Activated CD8-positive, alpha-beta T cell treated with anti-CD3 and anti-CD28 coated beads for 36 hours (primary cell): ENCODE results near the gene CHD9NB. TPM values are rescaled to one million over a fixed set of nuclear protein-coding genes. Genes with fewer than 3 reads are reported as not detected.
"Not testable (repeated sequence)": the region's sequence is repeated elsewhere in the genome, so short reads cannot be mapped to it uniquely, and the experiment has no call there.

Experiments
- ATAC-seq: fragments of 200-7000 bp; cut with Tn5 transposase; one replicate; pipeline ENCODE4 v1.10.0; 2021; ENCODE audit warnings: mild to moderate bottlenecking, moderate library complexity
- CTCF ChIA-PET: fragments of 350-600 bp; sonication (Branson Sonifier 250); formaldehyde crosslinking; loops from one replicate; lab custom pipeline; 2021; ENCODE audit warnings: antibody characterized with exemption; lab: Charles Lee
- POLR2A ChIA-PET: fragments of 350-600 bp; sonication (Branson Sonifier 250); formaldehyde crosslinking; loops from one replicate; lab custom pipeline; 2021; ENCODE audit warnings: antibody characterized with exemption; lab: Charles Lee
- DNase-seq: peaks from one replicate; pipeline ENCODE4 v3.0.0-alpha.2; 2020
- H3K27ac Mint-ChIP-seq: one replicate; pipeline ENCODE4 v1.8.0; 2021; ENCODE audit warnings: mild to moderate bottlenecking, mixed read lengths
- H3K27me3 Mint-ChIP-seq: one replicate; pipeline ENCODE4 v1.8.0; 2021; ENCODE audit warnings: mixed read lengths
- H3K36me3 Mint-ChIP-seq: one replicate; pipeline ENCODE4 v1.8.0; 2021; ENCODE audit warnings: low read depth, mixed read lengths
- H3K4me1 Mint-ChIP-seq: one replicate; pipeline ENCODE4 v1.8.0; 2021; ENCODE audit warnings: low read depth, mixed read lengths
- H3K4me3 Mint-ChIP-seq: one replicate; pipeline ENCODE4 v1.8.0; 2021; ENCODE audit warnings: mild to moderate bottlenecking, moderate library complexity, mixed read lengths
- H3K9me3 Mint-ChIP-seq: one replicate; pipeline ENCODE4 v1.8.0; 2021; ENCODE audit warnings: mixed read lengths
- CTCF ChIP-seq: fragments of 200-600 bp; IDR thresholded peaks from one replicate; pipeline ENCODE4 v1.8.0; 2022; ENCODE audit warnings: antibody characterized with exemption, mild to moderate bottlenecking
- intact Hi-C: fragments of 100-400 bp; cut with micrococcal nuclease; formaldehyde crosslinking; loops from one replicate; pipeline ENCODE4 v1.10.0; 2022
- total RNA-seq, 2 experiments: library from RNA; stranded (reverse); gene quantifications; one replicate each; pipeline ENCODE4 v1.2.3, GENCODE V29; 2021

The CHD9NB gene
- total RNA-seq, 2 experiments from 2014 or later, result 0.16 TPM; not detected in 1

DNA sequence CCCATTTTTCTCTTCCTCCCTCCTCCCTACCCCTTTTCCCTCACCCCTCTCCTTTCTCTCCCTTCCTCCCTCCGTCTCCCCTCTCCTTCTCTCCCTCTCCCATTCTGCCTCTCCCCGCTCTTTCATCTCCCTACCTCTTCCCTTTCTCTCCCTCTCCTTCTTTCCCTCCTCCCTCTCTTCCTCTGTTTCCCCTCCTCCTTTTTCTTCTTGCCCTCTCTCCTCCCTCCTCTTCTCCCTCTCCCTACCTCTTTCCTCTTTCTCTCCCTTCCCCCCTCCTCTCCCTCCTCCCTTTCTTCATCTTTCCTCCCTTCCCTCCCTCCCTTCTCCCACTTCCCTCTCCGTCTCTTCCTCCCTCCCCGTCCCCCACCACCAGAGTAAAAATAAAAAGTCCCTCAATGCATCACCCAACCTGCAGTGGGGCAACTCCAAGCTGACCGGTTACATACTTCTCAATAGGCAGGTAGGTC is 10.4 kb downstream of the CHD9NB start:
- no peaks in the 10 kb centered on the region for H3K4me1 Mint-ChIP-seq
- intact Hi-C loops, result no loop called here
- no peaks in the 10 kb centered on the region for H3K36me3 Mint-ChIP-seq
- no peak for TF ChIP-seq CTCF
- H3K27ac Mint-ChIP-seq, result no peak overlapping the region
- no peak for ATAC-seq
- no peak for DNase-seq
- POLR2A ChIA-PET, result no interaction called here
- H3K27me3 Mint-ChIP-seq, result peaks cover 3% of the 10 kb centered on the region
- no peaks in the 10 kb centered on the region for H3K9me3 Mint-ChIP-seq
- CTCF ChIA-PET, result no interaction called here
- H3K4me3 Mint-ChIP-seq, result no peak overlapping the region

DNA sequence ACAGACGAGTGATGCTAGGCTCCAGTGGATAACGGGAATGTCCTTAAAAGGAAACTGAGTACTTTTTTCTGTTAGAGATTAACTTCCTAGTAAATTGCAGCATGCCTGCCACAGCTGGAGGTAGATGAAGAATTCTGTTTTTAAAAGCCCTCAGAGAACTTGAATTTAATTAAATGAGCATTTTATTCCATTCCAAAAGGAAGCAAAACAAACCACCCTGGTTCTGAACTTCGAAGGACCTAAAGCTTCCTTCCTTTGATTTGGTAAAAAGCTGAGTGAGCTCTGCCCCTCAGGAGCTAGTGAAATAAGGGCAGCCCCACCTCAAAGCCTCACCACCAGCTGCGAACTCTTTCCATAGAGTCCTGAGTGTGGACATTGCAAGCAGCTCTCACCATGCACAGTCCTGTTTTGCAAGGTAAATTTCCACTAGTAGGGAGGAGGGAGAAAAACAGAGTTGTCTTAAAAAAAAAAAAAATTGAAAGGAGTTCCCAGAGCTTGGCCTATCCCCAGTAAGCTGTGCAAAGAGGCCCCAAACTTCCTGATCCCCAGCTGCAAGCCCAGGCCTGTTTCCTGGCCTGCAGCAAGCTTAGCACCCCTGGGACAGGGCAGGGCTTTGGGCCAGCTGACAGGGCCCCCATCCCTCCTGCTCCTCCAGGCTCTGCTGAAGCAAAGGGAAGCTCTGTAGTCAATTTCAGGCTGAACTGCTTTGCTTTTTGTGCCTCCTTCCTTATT is 11.2 kb downstream of the CHD9NB start:
- Mint-ChIP-seq H3K4me3 (no peak overlapping the region), H3K4me1 (no peaks in the 10 kb centered on the region), H3K9me3 (no peaks in the 10 kb centered on the region), H3K36me3 (no peaks in the 10 kb centered on the region), H3K27me3 (peaks cover 6% of the 10 kb centered on the region), H3K27ac (no peak overlapping the region)
- POLR2A ChIA-PET, result no interaction called here
- no peak for DNase-seq
- TF ChIP-seq CTCF, result no peak
- ATAC-seq, result no peak
- intact Hi-C loops, result no loop called here
- CTCF ChIA-PET, result no interaction called here

- ATAC-seq, result no peak
These were observed 11.9 kb downstream of the CHD9NB start for GRCh38 chr16:53040788-53041187.

DNA sequence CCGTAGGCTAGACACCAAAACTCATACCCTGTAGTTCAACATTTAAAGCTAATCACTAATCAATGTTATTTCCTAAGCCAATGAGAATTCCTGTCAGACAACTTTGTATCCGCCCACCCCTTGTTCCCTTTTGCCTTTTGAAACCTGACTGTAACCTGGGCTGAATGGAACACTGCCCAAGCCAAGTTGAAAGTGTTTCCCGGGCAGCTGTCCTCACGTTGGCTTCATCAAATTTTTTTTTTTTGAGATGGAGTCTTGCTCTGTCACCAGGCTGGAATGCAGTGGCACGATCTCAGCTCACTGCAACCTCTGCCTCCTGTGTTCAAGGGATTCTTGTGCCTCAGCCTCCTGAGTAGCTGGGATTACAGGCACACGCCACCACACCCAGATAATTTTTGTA is 16.0 kb downstream of the CHD9NB start:
- ATAC-seq, DNase-seq, H3K4me3 Mint-ChIP-seq, H3K36me3 Mint-ChIP-seq, intact Hi-C loops, H3K4me1 Mint-ChIP-seq, H3K27ac Mint-ChIP-seq, H3K9me3 Mint-ChIP-seq, POLR2A ChIA-PET: not testable (repeated sequence)
- peaks cover 19% of the 10 kb centered on the region for H3K27me3 Mint-ChIP-seq
- CTCF ChIA-PET, result interaction anchor here (0.6 to 1.5 kb wide), 3 partner anchors 18 to 845 kb away, joined by 3 read pairs; partner anchors contain the start of gene CHD9

More at GRCh38 chr16:53040788-53041187, 11.9 kb downstream of the CHD9NB start:
- ChIA-PET POLR2A (no interaction called here), CTCF (no interaction called here)
- Mint-ChIP-seq H3K27ac (no peak overlapping the region), H3K27me3 (peaks cover 9% of the 10 kb centered on the region), H3K36me3 (no peaks in the 10 kb centered on the region), H3K9me3 (no peaks in the 10 kb centered on the region), H3K4me3 (no peak overlapping the region), H3K4me1 (no peaks in the 10 kb centered on the region)
- TF ChIP-seq CTCF, result no peak
- intact Hi-C loops, result no loop called here
- no peak for DNase-seq

DNA sequence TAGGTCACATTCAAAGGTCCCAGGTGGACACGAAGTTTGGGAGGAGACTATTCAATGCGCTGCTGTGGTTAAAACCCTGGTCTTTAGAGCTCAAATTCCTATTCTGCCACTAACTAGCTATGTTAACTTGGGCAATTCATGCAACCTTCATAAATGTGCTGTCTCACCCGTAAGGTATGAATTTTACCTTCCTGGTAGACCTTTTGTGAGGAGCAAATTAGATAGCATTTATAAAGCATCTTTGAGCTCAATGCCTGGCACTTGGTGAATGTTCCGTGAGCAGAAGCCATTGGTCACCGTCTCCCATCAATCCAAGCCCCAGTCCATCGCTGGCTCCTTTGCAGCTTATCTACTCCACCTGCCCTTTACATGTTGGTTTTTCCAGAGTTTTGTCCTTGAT is 16.6 kb downstream of the CHD9NB start:
- Mint-ChIP-seq H3K36me3 (no peaks in the 10 kb centered on the region), H3K27ac (no peak overlapping the region), H3K4me1 (peaks cover 2% of the 10 kb centered on the region), H3K4me3 (no peak overlapping the region), H3K27me3 (peaks cover 19% of the 10 kb centered on the region), H3K9me3 (no peaks in the 10 kb centered on the region)
- DNase-seq (no peak), ATAC-seq (no peak)
- CTCF ChIA-PET, result interaction anchor here (1.5 kb wide), 1 partner anchor 19 kb away, joined by 3 read pairs; the partner anchor contains the start of gene CHD9
- POLR2A ChIA-PET, result no interaction called here
- TF ChIP-seq CTCF, result no peak
- intact Hi-C loops, result no loop called here
